AG09309 (cell line): ENCODE measurements around the gene EIF5A.

ENCODE experiments used
- DNase-seq: peaks from one replicate; pipeline ENCODE4 v3.0.0-alpha.2; 2010; ENCODE audit warnings: low read depth
- H3K4me3 ChIP-seq: 2 replicates; pipeline ENCODE4 v1.5.1; 2011; ENCODE audit warnings: mild to moderate bottlenecking, low read depth, low read length, moderate library complexity; ENCODE audit not compliant: control insufficient read depth
- TF ChIP-seq, protein P1 (sequence below): IDR thresholded peaks from 2 replicates; pipeline ENCODE4 v1.5.1; 2011; ENCODE audit warnings: mild to moderate bottlenecking, low read depth, low read length, inconsistent platforms; ENCODE audit not compliant: insufficient read depth, control insufficient read depth; ENCODE audit errors: missing control alignments

EIF5A gene

DNA sequence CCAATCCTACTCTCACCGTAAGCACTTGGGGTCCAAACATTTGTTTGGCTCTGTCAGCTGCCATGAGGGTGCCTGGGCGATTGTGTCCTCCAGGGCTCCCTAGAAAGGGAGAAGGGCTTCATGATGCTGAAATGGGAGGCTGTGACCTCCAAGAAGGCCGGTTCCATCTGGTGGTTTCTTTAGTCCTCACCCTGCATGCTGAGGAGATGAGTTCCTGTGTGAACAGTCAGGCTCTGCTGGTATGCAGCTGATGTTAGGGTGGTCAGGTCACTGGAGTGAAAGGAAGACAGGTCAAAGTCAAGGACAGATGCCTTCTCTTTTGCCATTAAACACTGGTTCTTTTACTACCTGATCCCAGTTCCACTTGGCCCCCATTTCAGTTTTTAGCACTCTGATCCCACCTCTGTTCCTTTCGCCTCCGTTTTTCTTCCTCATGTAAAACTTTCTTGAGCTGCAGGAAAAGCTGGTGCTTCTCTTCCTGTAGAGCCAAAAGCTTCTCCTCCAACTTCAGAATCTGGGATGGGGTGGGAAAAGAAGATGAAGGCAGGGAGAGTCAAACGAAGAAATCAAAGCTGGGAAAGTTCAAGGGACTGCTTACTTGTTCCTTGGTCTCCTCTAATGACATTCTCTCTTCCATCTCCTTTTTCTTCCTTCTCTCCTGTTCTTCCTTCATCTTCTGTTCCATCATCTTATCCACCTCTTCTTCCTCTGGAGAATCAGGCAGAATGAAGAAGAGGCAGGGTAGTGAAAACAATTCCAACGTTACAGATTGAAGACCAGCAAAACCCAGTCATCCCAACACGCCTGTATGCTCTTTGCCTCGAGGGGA, 6.7 kb downstream of the EIF5A start:
- no peak for DNase-seq
- TF ChIP-seq, protein P1, sequence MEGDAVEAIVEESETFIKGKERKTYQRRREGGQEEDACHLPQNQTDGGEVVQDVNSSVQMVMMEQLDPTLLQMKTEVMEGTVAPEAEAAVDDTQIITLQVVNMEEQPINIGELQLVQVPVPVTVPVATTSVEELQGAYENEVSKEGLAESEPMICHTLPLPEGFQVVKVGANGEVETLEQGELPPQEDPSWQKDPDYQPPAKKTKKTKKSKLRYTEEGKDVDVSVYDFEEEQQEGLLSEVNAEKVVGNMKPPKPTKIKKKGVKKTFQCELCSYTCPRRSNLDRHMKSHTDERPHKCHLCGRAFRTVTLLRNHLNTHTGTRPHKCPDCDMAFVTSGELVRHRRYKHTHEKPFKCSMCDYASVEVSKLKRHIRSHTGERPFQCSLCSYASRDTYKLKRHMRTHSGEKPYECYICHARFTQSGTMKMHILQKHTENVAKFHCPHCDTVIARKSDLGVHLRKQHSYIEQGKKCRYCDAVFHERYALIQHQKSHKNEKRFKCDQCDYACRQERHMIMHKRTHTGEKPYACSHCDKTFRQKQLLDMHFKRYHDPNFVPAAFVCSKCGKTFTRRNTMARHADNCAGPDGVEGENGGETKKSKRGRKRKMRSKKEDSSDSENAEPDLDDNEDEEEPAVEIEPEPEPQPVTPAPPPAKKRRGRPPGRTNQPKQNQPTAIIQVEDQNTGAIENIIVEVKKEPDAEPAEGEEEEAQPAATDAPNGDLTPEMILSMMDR = no peak
- peak overlapping the region; percentile 74 for H3K4me3 ChIP-seq

DNA sequence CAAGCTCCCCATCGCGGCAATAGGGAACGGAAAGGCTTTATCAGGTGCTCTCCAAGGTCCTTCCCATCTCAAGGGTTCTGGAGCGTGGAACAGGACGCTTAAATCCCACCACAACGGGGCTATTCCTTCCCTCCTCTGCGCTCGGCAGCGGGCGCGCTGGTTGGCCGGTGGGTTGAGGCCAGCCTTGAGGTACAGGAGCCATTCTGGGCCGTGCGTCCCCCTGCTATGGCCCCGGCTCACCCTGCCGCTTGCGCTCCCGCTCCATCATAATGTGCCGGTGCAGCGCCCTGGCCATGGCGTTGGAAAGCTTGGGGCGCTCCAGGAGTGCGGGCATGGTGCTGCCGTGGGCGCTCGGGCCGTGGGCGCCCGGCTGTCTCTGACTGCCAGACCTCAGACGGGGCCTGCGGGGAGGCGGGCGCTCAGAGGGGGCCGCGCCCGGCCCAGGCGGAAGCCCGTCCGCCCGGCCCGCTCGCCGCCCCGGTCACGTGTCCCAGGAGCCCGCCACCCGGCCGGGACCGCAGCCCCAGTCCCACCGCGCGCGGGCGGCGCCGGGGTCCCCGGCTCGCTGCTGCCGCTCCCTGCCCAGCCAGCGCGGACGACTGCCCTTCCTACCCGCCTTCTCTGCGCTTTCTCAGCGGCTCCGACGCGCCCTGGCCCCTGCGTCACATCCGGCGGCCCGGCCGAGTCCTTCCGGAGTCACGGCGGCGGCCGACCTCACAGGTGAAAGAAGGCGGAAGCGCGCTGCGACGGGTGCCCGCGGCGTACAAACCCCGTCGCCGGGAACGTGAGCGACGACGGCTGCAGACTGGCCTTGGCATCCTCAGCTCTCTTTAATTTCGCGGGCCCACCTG, 7.5 kb downstream of the EIF5A start, which contains the start of gene GPS2:
Gene GPS2, minus strand, starts transcription at position 642 of the 851 bp plus-strand sequence. Its CDS starts 308 bp downstream, at position 334.
- TF ChIP-seq, protein P1 = no peak
- peak within 1 kb of the TSS; percentile 74 for H3K4me3 ChIP-seq
- DNase-seq = no peak

DNA sequence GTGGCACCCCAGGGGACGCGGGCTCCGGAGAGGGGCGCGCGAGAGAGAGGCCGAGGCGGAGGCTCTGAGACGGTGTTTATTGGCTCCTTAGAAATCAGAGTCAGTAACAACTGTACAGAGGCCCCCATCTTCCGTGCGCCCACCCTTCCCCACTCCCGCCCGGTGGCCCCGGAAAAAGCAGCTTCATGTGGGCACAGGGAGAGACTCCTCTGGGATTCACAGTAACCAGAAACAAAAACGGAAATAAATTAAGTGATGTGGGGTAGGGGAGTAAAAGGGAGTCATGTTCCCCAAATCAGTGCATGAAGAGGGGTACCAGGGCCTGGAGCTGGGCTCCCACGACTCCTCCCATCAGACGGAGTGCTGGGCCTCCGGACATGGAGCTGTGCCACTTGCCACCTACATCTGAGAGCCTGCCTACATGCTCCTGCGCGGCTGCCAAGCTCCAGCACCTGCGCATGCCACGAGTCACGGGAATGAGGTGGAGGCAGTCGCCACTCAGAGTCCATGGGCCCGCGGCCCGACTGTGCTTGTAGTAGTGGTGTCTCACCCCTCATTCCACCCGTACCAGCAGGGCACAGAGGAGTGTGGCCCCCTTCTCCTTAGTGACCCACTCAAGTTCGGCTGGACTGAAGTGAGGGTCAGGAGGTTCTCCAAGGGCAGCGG, 8.3 kb downstream of the EIF5A start:
- TF ChIP-seq, protein P1 = no peak
- H3K4me3 ChIP-seq = peak overlapping the region; percentile 74
- DNase-seq = no peak

DNA sequence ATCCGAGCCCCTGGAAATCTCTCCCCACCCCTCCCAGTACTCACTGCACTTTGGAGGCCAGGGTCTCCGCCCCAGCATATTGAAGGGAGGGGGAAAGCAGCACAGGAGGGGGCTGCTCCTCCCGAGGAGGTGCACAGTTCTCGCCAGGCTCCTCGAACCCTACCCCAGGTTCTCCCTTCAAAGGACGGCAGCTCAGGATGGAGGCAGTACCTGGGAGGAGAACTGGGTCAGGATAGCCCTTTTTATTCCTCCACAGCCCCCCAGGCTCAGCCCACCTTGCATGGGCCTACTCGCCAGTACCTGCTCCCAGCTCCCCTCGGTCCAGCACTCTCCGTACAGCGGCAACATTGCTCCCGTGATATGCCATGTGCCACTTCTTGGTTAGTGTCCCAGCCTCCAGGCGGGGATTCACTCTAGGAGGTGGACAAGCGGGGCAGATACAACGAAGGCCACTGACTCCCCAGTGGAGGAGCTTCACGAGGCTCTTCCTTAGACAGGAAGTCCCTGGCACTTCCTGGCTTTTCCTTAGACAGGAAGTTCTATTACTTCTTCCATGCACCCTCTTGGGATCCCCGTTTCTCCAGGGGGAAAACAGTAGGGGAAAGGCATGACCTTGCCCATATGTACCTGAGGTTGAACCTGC, 9.9 kb downstream of the EIF5A start:
- TF ChIP-seq, protein P1 = no peak
- no peak for DNase-seq
- H3K4me3 ChIP-seq = no peak overlapping the region

DNA sequence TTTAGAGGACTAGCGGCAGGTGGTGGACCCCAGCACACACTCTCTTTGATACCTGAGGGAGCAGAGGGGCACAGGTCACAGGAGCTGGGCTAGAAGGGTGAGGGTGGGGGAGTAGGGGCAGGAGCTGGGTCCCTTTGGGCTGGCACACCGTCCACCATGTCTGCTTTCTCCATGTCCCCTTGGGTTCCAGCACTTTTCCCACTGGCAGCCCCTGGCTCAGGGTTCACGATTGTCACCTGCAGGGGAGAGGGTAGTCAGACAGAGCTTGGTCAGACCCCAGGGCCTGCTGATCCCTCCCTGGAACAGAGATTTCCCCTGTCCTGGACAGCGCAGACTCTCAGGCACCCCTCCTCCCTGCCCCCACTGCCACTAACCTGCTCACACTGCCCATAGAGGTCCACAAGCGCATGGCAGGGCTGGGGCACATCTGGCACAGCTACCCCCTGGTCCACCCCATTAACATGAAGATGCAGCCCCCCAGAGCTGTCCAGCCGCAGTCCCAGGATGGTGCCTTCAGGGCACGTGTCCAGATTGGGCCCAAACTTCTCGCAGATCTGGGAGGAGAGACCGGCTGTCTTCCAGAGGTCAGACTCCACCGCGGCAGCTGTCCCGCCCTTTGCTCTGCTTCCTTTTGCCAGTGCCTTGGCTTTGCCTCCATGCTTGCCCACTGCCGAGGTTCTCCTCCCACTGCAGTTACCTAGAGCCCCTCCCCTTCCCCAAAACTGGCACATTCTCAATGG, 10.9 kb downstream of the EIF5A start:
- no peak overlapping the region for H3K4me3 ChIP-seq
- TF ChIP-seq, protein P1 = no peak
- DNase-seq = no peak

DNA sequence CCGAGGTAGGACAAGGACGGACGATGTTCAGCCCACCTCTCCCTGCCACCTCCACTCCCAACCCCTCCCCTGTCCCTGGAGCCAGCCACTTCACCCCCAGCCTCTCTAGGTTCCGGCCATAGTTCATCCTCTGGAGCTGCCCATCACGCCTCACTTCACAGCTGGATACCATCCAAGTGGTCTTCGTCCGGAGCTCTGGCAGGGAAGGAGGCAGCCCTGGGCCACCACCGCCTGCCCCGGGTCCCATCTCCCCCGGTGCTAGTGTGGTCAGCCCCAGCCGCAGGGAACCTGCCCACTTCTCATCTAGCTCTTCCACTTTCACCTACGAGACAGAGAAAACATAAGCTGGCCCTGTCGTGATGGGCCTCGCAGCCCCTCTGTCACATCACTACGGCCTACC, 14.0 kb downstream of the EIF5A start:
- no peak for DNase-seq
- TF ChIP-seq, protein P1 = no peak
- no peak overlapping the region for H3K4me3 ChIP-seq
